HUES64 (cell line): ENCODE data around the gene MRPL16. TPM values are rescaled to one million over a fixed set of nuclear protein-coding genes. Genes with fewer than 3 reads are reported as not detected.
A peak's percentile ranks its signal among the peaks of the same experiment; 100 is the strongest.
"Not testable (repeated sequence)": the region's sequence is repeated elsewhere in the genome, so short reads cannot be mapped to it uniquely, and the experiment has no call there.

ENCODE experiments used
- H3K27ac ChIP-seq: 2 replicates; pipeline ENCODE4 v1.7.0; 2013; ENCODE audit warnings: low read depth, low read length, inconsistent platforms
- H3K27me3 ChIP-seq: 2 replicates; pipeline ENCODE4 v1.6.1; 2013; ENCODE audit warnings: mild to moderate bottlenecking, low read length; ENCODE audit not compliant: insufficient read depth
- H3K36me3 ChIP-seq: 2 replicates; pipeline ENCODE4 v1.6.1; 2013; ENCODE audit warnings: mild to moderate bottlenecking, low read length; ENCODE audit not compliant: insufficient read depth
- H3K4me1 ChIP-seq: 2 replicates; pipeline ENCODE4 v1.6.1; 2013; ENCODE audit warnings: mild to moderate bottlenecking, low read length, moderate library complexity; ENCODE audit not compliant: insufficient read depth
- H3K4me3 ChIP-seq: 2 replicates; pipeline ENCODE4 v1.5.1; 2013; ENCODE audit warnings: mild to moderate bottlenecking, low read length, moderate library complexity
- H3K9ac ChIP-seq: 2 replicates; pipeline ENCODE4 v1.6.1; 2013; ENCODE audit warnings: mild to moderate bottlenecking, low read depth, low read length
- H3K9me3 ChIP-seq: 2 replicates; pipeline ENCODE4 v1.6.1; 2013; ENCODE audit warnings: low read depth, low read length; ENCODE audit not compliant: insufficient read depth
- WGBS: fragments of 150-250, 120-280 bp; methylation state at CpG from one replicate; pipeline ENCODE4 v1.1.7; 2013; ENCODE audit warnings: missing lambda C conversion rate; 5-methylcytosine and 5-hydroxymethylcytosine counted together
- polyA plus RNA-seq, 2 experiments: library from polyadenylated mRNA; stranded (reverse); fragments of 50-300 nt; gene quantifications; one replicate each; pipeline ENCODE4 v1.2.3, GENCODE V29; 2013

Gene MRPL16
- 61.7 TPM for polyA plus RNA-seq (2013, experiment 1 of 2)
- polyA plus RNA-seq (2013, experiment 2 of 2) = 59.8 TPM

GRCh38 chr11:59810189-59810910 is at the start of gene MRPL16:
MRPL16 (minus strand) TSS chr11:59810778; CDS start chr11:59810658, 120 bp downstream.
- Histone ChIP-seq H3K27ac (peak within 1 kb of the TSS; percentile 91), H3K27me3 (no peaks in the 10 kb centered on the region), H3K9me3 (no peaks in the 10 kb centered on the region), H3K4me1 (peaks cover 24% of the 10 kb centered on the region), H3K36me3 (peaks cover 38% of the 10 kb centered on the region), H3K4me3 (peak within 1 kb of the TSS; percentile 83), H3K9ac (peak within 1 kb of the TSS; percentile 86)
- WGBS = under 1% methylated on average over 54 of the region's 54 CpGs

- Histone ChIP-seq H3K4me3 (no peak overlapping the region), H3K9ac (no peak overlapping the region), H3K27me3 (no peaks in the 10 kb centered on the region), H3K27ac (no peak overlapping the region), H3K36me3 (no peaks in the 10 kb centered on the region), H3K4me1 (peaks cover 13% of the 10 kb centered on the region), H3K9me3 (no peaks in the 10 kb centered on the region)
These were observed 49.1 kb upstream of the MRPL16 start for GRCh38 chr11:59859673-59860072.

- Histone ChIP-seq H3K4me1 (peaks cover 13% of the 10 kb centered on the region), H3K27me3 (no peaks in the 10 kb centered on the region), H3K9ac (no peak overlapping the region; the same call in 1 of the 2 replicates), H3K36me3 (no peaks in the 10 kb centered on the region), H3K27ac (peak overlapping the region; percentile 21; the same call in 1 of the 2 replicates), H3K9me3 (no peaks in the 10 kb centered on the region), H3K4me3 (no peak overlapping the region)
- 82% methylated on average over 8 of the region's 10 CpGs for WGBS
These were observed 47.2 kb upstream of the MRPL16 start for GRCh38 chr11:59857439-59858434.

DNA sequence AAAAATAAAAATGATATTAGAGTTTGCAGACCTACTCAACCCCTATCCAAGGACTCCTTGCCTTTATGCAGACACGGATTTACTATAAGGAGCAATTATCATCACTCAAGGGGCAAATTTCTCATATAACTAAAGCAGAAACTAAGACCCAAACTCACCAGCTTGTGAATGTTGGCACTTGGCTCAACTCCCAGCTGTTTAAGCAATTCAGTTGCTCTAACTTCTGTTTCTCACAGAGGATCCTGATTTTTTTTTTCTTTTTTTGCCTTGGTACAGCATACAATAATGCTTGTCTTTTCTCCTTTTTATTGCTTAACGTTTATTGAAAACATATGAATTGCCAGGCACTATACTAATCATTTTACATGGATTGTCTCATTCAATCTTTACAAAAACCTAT is 44.3 kb upstream of the MRPL16 start:
- no peaks in the 10 kb centered on the region for H3K36me3 ChIP-seq
- H3K4me3 ChIP-seq = no peak overlapping the region
- no peak overlapping the region for H3K9ac ChIP-seq
- no peaks in the 10 kb centered on the region for H3K9me3 ChIP-seq
- no peak overlapping the region for H3K27ac ChIP-seq
- H3K4me1 ChIP-seq = peaks cover 13% of the 10 kb centered on the region
- 91% methylated on average over 2 of the region's 2 CpGs for WGBS
- H3K27me3 ChIP-seq = no peaks in the 10 kb centered on the region

DNA sequence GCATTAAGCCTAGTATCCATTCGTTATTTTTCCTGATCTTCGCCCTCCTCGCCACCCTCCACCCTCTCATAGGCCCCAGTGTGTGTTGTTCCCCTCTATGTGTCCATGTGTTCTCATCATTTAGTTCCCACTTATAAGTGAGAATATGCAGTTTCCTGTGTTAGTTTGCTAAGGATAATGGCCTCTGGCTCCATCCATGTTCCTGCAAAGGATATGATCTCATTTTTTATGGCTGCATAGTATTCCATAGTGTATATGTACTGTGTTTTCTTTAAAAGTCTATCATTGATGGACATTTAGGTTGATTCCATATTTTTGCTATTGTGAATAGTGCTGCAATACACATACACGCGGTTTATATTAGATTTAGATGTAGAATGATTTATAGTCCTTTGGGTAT is 40.8 kb upstream of the MRPL16 start:
- H3K9me3 ChIP-seq, H3K4me3 ChIP-seq, H3K4me1 ChIP-seq, H3K9ac ChIP-seq, H3K27ac ChIP-seq, H3K27me3 ChIP-seq, H3K36me3 ChIP-seq: not testable (repeated sequence)
- WGBS = 95% methylated on average over 5 of the region's 5 CpGs

DNA sequence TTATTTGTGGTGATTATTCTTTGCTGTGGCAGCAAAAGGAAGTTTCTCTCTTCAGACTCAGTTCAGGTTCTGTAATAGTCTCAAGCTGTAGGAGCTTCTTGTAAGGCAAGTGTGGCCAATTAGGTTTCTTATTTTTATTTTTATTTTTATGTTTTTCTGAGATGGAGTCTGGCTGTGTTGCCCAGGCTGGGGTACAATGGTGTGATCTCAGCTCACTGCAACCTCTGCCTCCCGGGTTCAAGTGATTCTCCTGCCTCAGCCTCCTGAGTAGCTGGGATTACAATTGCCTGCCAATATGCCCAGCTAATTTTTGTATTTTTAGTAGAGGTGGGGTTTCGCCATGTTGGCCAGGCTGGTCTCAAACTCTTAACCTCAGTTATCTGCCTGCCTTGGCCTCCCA is 39.0 kb upstream of the MRPL16 start:
- 91% methylated on average over 2 of the region's 2 CpGs for WGBS
- not testable (repeated sequence) for H3K9me3 ChIP-seq, H3K27me3 ChIP-seq, H3K4me1 ChIP-seq, H3K36me3 ChIP-seq, H3K9ac ChIP-seq, H3K27ac ChIP-seq, H3K4me3 ChIP-seq

- Histone ChIP-seq H3K36me3 (no peaks in the 10 kb centered on the region), H3K27ac (no peak overlapping the region), H3K4me1 (peaks cover 7% of the 10 kb centered on the region; the same call in 1 of the 2 replicates), H3K4me3 (no peak overlapping the region), H3K27me3 (no peaks in the 10 kb centered on the region), H3K9ac (no peak overlapping the region), H3K9me3 (no peaks in the 10 kb centered on the region)
- 95% methylated on average over 2 of the region's 2 CpGs for WGBS
These were observed 38.6 kb upstream of the MRPL16 start for GRCh38 chr11:59849129-59849528.

- H3K36me3 ChIP-seq, H3K4me1 ChIP-seq, H3K27me3 ChIP-seq, H3K27ac ChIP-seq, H3K9ac ChIP-seq, H3K9me3 ChIP-seq, H3K4me3 ChIP-seq: not testable (repeated sequence)
- 98% methylated on average over 6 of the region's 6 CpGs for WGBS
These were observed 37.9 kb upstream of the MRPL16 start for GRCh38 chr11:59848439-59848838.

GRCh38 chr11:59847626-59848025 is 37.0 kb upstream of the MRPL16 start:
- Histone ChIP-seq H3K9me3 (no peaks in the 10 kb centered on the region), H3K4me3 (no peak overlapping the region), H3K27me3 (no peaks in the 10 kb centered on the region), H3K9ac (no peak overlapping the region), H3K36me3 (no peaks in the 10 kb centered on the region), H3K27ac (no peak overlapping the region), H3K4me1 (peaks cover 7% of the 10 kb centered on the region; the same call in 1 of the 2 replicates)
- WGBS = 94% methylated on average over 3 of the region's 3 CpGs

DNA sequence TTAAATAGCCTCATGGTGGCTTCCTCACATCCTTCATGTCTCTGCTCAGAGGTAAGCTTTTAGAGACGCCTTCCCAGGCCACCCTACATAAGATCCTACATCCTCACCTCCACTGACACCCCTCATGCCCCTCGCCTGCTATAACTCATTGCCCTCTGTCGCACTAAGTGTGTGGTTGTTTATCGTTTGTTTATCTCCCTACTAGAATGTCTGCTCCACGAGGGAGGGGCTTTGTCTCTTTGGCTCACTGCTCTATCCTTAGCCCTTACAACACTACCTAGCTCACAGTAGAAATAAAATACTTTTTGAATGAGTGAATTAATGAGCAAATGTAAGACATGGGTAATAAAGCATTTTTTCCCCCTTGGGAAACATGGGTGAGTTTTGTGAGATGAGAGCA is 36.0 kb upstream of the MRPL16 start:
- Histone ChIP-seq H3K4me1 (peaks cover 7% of the 10 kb centered on the region; the same call in 1 of the 2 replicates), H3K9ac (no peak overlapping the region), H3K27me3 (no peaks in the 10 kb centered on the region), H3K4me3 (no peak overlapping the region), H3K9me3 (no peaks in the 10 kb centered on the region), H3K36me3 (no peaks in the 10 kb centered on the region), H3K27ac (no peak overlapping the region)
- 94% methylated on average over 4 of the region's 5 CpGs for WGBS

GRCh38 chr11:59845399-59845798 is 34.8 kb upstream of the MRPL16 start, which contains the start of gene CBLIF:
CBLIF (minus strand) TSS chr11:59845499; CDS start chr11:59845453, 46 bp downstream.
- no peaks in the 10 kb centered on the region for H3K9me3 ChIP-seq
- no peak within 1 kb of the TSS for H3K27ac ChIP-seq
- no peak within 1 kb of the TSS for H3K4me3 ChIP-seq
- H3K36me3 ChIP-seq = no peaks in the 10 kb centered on the region
- no peak within 1 kb of the TSS for H3K9ac ChIP-seq
- H3K27me3 ChIP-seq = no peaks in the 10 kb centered on the region
- WGBS = 91% methylated on average over 4 of the region's 4 CpGs
- H3K4me1 ChIP-seq = peaks cover 7% of the 10 kb centered on the region; the same call in 1 of the 2 replicates
